GM12878 (cell line): ENCODE data around the gene MLPH. TPM values are rescaled to one million over a fixed set of nuclear protein-coding genes. Genes with fewer than 3 reads are reported as not detected.

Experiments
- IKZF1 ChIP-seq: fragments of 450-650 bp; conservative IDR thresholded peaks from 2 replicates; pipeline ENCODE4 v1.6.1; 2017; ENCODE audit warnings: antibody characterized with exemption, mild to moderate bottlenecking
- polyA plus RNA-seq, 11 experiments: library from polyadenylated mRNA; depleted of rRNA in 4 of 11; unstranded in 6 of 11; stranded (reverse) in 5 of 11; fragments of >200 nt; fragmentation: Nextera tagmentation in 4 of 11; fragmentation: Illumina TruSeq in 1 of 11; extraction: Ambion mirVana in 4 of 11; extraction: Trizol in 1 of 11; gene quantifications; 1 replicate in 1 of 11; 2 replicates in 10 of 11; pipeline versions ENCODE4 v1.2.1 to v1.2.3, GENCODE V29; 2011 to 2016; ENCODE audit warnings: inconsistent platforms in 2 of 11, missing spikeins in 2 of 11, low read depth in 1 of 11
- total RNA-seq, 4 experiments: library from RNA; depleted of rRNA in 3 of 4; stranded (reverse); fragments of >200 nt in 3 of 4; fragmentation: Illumina TruSeq in 1 of 4; extraction: Trizol in 1 of 4; gene quantifications; 2 replicates each; pipeline versions ENCODE4 v1.2.1 to v1.2.3, GENCODE V29; 2013 to 2021
- TF ChIP-seq, protein P1 (sequence below): fragments of 450-650 bp; IDR thresholded peaks from 2 replicates; pipeline ENCODE4 v1.6.1; 2017; ENCODE audit warnings: antibody characterized with exemption, mild to moderate bottlenecking, moderate library complexity
- TF ChIP-seq, protein P2 (sequence below): IDR thresholded peaks from 2 replicates; pipeline ENCODE4 v1.6.1; 2012; ENCODE audit warnings: low read depth, low read length, improper control_type of control experiment
- TF ChIP-seq, protein P3 (sequence below): fragments of 450-650 bp; formaldehyde crosslinking; IDR thresholded peaks from 2 replicates; pipeline ENCODE4 v1.4.0; 2020; ENCODE audit warnings: mild to moderate bottlenecking, moderate library complexity

Gene MLPH
- total and polyA plus RNA-seq, 10 of the 15 experiments (the other 5 are each of a cell fraction or from before 2014, with no cell fraction given), result 0.16 to 0.85 TPM; not detected in 8

DNA sequence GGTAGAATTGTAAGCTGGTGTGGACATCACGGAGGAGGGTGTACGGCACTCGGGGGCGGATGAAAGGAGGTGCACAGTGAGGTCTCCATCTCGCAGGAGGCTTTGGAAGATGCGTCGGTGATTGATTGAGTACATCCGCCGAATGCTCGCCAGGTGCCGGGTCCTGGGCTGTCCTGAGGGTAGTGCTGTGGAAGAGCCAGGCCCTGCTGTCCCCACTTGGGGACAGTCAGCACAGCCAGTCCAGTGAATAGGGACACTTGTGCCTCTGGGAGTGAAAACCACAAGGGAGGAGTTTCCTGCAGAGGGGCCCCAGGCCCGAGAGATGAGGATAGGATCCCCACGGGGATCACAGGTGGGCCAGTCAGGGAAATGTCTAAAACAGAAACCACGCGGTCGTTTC lies 28.1 kb downstream of the MLPH start (continued):
- TF ChIP-seq, protein P1, sequence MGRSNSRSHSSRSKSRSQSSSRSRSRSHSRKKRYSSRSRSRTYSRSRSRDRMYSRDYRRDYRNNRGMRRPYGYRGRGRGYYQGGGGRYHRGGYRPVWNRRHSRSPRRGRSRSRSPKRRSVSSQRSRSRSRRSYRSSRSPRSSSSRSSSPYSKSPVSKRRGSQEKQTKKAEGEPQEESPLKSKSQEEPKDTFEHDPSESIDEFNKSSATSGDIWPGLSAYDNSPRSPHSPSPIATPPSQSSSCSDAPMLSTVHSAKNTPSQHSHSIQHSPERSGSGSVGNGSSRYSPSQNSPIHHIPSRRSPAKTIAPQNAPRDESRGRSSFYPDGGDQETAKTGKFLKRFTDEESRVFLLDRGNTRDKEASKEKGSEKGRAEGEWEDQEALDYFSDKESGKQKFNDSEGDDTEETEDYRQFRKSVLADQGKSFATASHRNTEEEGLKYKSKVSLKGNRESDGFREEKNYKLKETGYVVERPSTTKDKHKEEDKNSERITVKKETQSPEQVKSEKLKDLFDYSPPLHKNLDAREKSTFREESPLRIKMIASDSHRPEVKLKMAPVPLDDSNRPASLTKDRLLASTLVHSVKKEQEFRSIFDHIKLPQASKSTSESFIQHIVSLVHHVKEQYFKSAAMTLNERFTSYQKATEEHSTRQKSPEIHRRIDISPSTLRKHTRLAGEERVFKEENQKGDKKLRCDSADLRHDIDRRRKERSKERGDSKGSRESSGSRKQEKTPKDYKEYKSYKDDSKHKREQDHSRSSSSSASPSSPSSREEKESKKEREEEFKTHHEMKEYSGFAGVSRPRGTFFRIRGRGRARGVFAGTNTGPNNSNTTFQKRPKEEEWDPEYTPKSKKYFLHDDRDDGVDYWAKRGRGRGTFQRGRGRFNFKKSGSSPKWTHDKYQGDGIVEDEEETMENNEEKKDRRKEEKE, result no peak
- TF ChIP-seq, protein P2, sequence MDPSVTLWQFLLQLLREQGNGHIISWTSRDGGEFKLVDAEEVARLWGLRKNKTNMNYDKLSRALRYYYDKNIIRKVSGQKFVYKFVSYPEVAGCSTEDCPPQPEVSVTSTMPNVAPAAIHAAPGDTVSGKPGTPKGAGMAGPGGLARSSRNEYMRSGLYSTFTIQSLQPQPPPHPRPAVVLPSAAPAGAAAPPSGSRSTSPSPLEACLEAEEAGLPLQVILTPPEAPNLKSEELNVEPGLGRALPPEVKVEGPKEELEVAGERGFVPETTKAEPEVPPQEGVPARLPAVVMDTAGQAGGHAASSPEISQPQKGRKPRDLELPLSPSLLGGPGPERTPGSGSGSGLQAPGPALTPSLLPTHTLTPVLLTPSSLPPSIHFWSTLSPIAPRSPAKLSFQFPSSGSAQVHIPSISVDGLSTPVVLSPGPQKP, result no peak
- TF ChIP-seq, protein P3, sequence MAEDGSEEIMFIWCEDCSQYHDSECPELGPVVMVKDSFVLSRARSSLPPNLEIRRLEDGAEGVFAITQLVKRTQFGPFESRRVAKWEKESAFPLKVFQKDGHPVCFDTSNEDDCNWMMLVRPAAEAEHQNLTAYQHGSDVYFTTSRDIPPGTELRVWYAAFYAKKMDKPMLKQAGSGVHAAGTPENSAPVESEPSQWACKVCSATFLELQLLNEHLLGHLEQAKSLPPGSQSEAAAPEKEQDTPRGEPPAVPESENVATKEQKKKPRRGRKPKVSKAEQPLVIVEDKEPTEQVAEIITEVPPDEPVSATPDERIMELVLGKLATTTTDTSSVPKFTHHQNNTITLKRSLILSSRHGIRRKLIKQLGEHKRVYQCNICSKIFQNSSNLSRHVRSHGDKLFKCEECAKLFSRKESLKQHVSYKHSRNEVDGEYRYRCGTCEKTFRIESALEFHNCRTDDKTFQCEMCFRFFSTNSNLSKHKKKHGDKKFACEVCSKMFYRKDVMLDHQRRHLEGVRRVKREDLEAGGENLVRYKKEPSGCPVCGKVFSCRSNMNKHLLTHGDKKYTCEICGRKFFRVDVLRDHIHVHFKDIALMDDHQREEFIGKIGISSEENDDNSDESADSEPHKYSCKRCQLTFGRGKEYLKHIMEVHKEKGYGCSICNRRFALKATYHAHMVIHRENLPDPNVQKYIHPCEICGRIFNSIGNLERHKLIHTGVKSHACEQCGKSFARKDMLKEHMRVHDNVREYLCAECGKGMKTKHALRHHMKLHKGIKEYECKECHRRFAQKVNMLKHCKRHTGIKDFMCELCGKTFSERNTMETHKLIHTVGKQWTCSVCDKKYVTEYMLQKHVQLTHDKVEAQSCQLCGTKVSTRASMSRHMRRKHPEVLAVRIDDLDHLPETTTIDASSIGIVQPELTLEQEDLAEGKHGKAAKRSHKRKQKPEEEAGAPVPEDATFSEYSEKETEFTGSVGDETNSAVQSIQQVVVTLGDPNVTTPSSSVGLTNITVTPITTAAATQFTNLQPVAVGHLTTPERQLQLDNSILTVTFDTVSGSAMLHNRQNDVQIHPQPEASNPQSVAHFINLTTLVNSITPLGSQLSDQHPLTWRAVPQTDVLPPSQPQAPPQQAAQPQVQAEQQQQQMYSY (CRISPR knock-in tag), result no peak
- no peak for TF ChIP-seq IKZF1
